GM06990 (cell line): ENCODE results near the gene CLK3.

Source experiments
- DNase-seq: peaks from one replicate; pipeline ENCODE4 v3.0.0-alpha.2; 2011; ENCODE audit not compliant: insufficient read length; ENCODE audit errors: extremely low read depth
- H3K27me3 ChIP-seq: replicated peaks from 2 replicates; pipeline ENCODE4 v1.6.0; 2011; ENCODE audit warnings: low read length; ENCODE audit not compliant: control insufficient read depth, insufficient read depth
- H3K36me3 ChIP-seq: 2 replicates; pipeline ENCODE4 v1.5.1; 2011; ENCODE audit warnings: low read length; ENCODE audit not compliant: control insufficient read depth, insufficient read depth
- H3K4me3 ChIP-seq: replicated peaks from 2 replicates; pipeline ENCODE4 v1.5.1; 2011; ENCODE audit warnings: low read depth, mild to moderate bottlenecking, control low read depth, low read length
- TF ChIP-seq, protein P1 (sequence below): IDR thresholded peaks from 2 replicates; pipeline ENCODE4 v1.5.1; 2011; ENCODE audit warnings: low read length, control low read depth, mild to moderate bottlenecking, inconsistent platforms; ENCODE audit not compliant: insufficient read depth, poor library complexity, severe bottlenecking

The CLK3 gene

DNA sequence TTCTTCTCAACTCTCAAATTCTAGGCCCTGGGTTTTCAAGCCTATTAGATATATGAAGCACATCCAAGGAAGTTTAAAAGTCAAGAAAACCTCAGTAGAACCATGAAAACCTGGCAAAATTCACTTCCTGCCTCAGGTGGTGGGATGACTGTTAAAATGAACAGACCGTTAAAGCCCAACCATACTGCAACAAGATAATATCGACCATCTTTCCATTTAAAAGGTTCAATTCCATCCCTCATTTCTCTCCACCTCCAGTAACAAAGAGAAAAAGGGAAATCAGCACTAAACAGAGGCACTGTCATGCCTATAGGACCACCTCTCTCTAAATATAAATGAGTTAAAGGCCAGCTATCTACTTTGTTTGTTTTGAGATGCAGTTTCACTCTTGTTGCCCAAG lies 49.0 kb downstream of the CLK3 start:
- Histone ChIP-seq H3K36me3 (no peaks in the 10 kb centered on the region), H3K4me3 (no peak overlapping the region), H3K27me3 (no peaks in the 10 kb centered on the region)
- TF ChIP-seq, protein P1, sequence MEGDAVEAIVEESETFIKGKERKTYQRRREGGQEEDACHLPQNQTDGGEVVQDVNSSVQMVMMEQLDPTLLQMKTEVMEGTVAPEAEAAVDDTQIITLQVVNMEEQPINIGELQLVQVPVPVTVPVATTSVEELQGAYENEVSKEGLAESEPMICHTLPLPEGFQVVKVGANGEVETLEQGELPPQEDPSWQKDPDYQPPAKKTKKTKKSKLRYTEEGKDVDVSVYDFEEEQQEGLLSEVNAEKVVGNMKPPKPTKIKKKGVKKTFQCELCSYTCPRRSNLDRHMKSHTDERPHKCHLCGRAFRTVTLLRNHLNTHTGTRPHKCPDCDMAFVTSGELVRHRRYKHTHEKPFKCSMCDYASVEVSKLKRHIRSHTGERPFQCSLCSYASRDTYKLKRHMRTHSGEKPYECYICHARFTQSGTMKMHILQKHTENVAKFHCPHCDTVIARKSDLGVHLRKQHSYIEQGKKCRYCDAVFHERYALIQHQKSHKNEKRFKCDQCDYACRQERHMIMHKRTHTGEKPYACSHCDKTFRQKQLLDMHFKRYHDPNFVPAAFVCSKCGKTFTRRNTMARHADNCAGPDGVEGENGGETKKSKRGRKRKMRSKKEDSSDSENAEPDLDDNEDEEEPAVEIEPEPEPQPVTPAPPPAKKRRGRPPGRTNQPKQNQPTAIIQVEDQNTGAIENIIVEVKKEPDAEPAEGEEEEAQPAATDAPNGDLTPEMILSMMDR, result no peak
- no peak for DNase-seq

DNA sequence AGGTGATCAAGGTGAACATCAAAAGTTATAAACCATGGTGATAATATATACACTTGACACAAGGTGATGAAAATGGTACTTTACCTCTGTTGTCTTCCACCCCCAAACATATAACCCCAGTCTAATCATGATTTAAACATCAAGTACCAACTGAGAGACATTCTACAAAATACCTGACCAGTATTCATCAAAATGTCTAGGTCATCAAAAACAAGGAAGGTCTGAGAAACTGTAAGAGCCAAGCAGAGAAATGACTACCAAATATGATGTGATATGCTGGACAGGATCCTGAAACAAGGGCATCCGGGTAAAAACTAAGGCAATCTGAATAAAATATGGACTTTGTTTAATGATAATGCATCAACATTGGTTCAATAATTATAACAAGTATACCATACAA lies 52.3 kb downstream of the CLK3 start:
- no peak overlapping the region for H3K4me3 ChIP-seq
- TF ChIP-seq, protein P1, result no peak
- H3K36me3 ChIP-seq, result peaks cover 3% of the 10 kb centered on the region
- H3K27me3 ChIP-seq, result no peaks in the 10 kb centered on the region
- no peak for DNase-seq

DNA sequence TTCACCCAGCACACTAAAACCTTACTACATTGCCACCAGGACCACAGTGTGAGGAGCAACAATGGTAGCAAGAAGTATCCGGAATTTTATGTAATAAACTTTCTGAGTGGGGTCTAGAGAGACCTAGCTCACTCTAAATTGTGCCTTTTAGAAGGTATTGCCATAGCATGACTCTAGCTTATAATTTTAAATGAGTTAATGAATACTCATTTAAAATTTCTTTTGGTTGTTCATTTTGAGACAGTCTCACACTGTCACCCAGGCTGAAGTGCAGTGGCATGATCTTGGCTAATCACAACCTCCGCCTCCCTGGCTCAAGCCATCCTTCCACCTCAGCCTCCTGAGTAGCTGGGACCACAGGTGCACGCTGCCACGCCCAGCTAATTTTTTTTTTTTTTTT lies 54.0 kb downstream of the CLK3 start:
- Histone ChIP-seq H3K36me3 (peaks cover 3% of the 10 kb centered on the region), H3K27me3 (no peaks in the 10 kb centered on the region), H3K4me3 (no peak overlapping the region)
- TF ChIP-seq, protein P1, result no peak
- no peak for DNase-seq

DNA sequence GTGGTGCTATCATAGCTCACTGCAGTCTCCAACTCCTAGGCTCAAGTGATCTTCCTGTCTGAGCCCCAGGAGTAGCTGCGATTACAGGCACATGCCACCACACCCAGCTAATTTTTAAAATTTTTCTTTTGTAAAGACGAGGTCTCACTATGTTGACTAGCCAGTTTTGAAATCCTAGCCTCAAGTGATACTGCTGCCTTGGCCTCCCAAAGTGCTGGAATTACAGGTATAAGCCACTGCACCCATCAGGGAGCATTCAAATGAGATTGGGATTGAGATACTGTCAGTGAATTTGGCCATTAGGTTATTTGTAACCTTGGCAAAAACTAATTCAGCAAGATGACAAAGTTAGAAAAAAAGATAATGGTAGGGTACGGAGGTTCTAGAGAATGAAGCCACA lies 58.5 kb downstream of the CLK3 start:
- TF ChIP-seq, protein P1, result no peak
- H3K4me3 ChIP-seq, result no peak overlapping the region
- DNase-seq, result no peak
- no peaks in the 10 kb centered on the region for H3K27me3 ChIP-seq
- H3K36me3 ChIP-seq, result peaks cover 5% of the 10 kb centered on the region

DNA sequence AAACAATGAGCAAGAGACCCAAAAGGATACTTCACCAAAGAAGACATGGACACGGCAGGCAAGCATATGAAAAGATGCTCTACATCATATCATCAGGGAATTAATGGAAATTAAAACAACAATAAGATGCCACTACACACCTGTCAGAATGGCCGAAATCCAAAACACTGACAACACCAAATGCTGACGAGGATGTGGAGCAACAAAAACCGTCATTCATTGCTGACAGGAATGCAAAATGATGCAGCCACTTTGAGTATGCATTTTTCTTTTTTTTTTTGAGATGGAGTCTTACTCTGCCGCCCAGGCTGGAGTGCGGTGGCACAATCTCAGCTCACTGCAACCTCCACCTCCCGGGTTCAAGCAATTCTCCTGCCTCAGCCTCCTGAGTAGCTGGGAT lies 61.2 kb downstream of the CLK3 start:
- no peaks in the 10 kb centered on the region for H3K27me3 ChIP-seq
- TF ChIP-seq, protein P1, result no peak
- H3K36me3 ChIP-seq, result peaks cover 2% of the 10 kb centered on the region; the same call in 1 of the 2 replicates
- DNase-seq, result no peak
- no peak overlapping the region for H3K4me3 ChIP-seq
